LNCAP (cell line): Measurements from ENCODE around the gene VPS25.
A peak's percentile ranks its signal among the peaks of the same experiment; 100 is the strongest.

ENCODE experiments used
- CTCF ChIP-seq: fragments of 450-650 bp; IDR thresholded peaks from 2 replicates; pipeline ENCODE4 v1.5.1; 2017; ENCODE audit warnings: mild to moderate bottlenecking

Gene VPS25

DNA sequence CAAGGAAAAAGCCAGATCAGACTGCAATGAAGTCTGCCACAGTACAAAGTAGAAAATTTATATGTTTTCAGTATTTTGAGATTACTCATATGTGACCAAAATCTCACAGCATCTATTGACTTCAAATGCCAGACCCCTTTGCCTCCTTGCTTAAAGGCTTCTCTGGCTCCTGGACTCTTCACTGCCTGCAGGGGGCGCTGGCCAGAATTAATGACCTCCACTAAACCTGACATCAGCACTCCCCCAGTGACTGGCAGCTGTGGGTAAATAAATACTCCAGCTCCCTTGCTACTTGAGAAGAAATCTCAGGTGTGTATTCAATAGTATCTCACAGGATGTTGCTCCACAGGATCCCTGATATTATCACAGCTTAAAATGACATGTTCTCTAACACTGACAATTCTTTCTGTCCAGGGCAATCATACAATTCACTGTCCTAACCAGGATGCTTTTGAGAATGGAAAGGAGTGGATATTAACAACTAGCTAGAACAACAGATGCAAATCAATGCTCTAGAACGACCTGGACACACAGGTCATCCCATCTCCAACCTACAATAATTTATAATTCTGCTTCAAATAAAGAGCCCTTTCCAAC, 46.8 kb downstream of the VPS25 start:
- TF ChIP-seq CTCF, result peak; percentile 84

DNA sequence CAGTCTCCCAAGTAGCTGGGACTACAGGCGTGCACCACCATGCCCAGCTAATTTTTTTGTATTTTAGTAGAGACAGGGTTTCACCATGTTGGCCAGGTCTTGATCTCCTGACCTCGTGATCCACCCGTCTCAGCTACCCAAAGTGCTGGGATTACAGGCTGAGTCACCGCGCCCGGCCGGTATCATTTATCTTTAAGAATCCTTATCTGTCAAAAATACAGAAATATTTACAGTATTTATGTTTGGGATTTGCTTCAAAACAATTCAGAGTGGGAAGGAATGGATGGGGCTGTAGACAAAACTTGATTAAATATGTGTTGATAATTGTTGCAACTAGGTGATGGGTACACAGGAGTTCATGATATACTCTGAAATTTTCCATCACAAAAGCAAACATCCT, 47.9 kb downstream of the VPS25 start:
- no peak for TF ChIP-seq CTCF

GRCh38 chr17:42827472-42827871, 54.2 kb downstream of the VPS25 start:
- no peak for TF ChIP-seq CTCF
